Activated T-cell treated with anti-CD3 and anti-CD28 coated beads, Interleukin-2, amount 50 U/mL, for 48 hours (primary cell): ENCODE results near the gene MAPK4.

Experiments used
- DNase-seq, 2 experiments: peaks; one replicate each; pipeline ENCODE4 v3.0.0-alpha.2; 2020

Gene MAPK4

GRCh38 chr18:50626317-50626716, 66.4 kb downstream of the MAPK4 start:
- no peak for DNase-seq

GRCh38 chr18:50627594-50628532, 68.0 kb downstream of the MAPK4 start:
- DNase-seq: no peak

GRCh38 chr18:50628533-50628905, 68.6 kb downstream of the MAPK4 start:
- DNase-seq: no peak

- DNase-seq: no peak
Measured at GRCh38 chr18:50629148-50629631, 69.3 kb downstream of the MAPK4 start.

GRCh38 chr18:50630895-50631294, 71.0 kb downstream of the MAPK4 start:
- DNase-seq: no peak

GRCh38 chr18:50632895-50633515, 73.1 kb downstream of the MAPK4 start:
- DNase-seq: no peak

- no peak for DNase-seq
Measured at GRCh38 chr18:50633992-50634391, 74.1 kb downstream of the MAPK4 start.

- DNase-seq: no peak
Measured at GRCh38 chr18:50636366-50637057, 76.6 kb downstream of the MAPK4 start.

GRCh38 chr18:50638016-50638883, 78.4 kb downstream of the MAPK4 start:
- DNase-seq: no peak

- DNase-seq: no peak
Measured at GRCh38 chr18:50638884-50639420, 79.1 kb downstream of the MAPK4 start.

GRCh38 chr18:50639711-50640110, 79.8 kb downstream of the MAPK4 start:
- no peak for DNase-seq

- no peak for DNase-seq
Measured at GRCh38 chr18:50642439-50642838, 82.6 kb downstream of the MAPK4 start.

GRCh38 chr18:50644146-50644545, 84.3 kb downstream of the MAPK4 start:
- no peak for DNase-seq

- DNase-seq: no peak
Measured at GRCh38 chr18:50644807-50645206, 84.9 kb downstream of the MAPK4 start.

GRCh38 chr18:50647237-50647636, 87.3 kb downstream of the MAPK4 start:
- DNase-seq: no peak

- no peak for DNase-seq
Measured at GRCh38 chr18:50647792-50648191, 87.9 kb downstream of the MAPK4 start.

- DNase-seq: no peak
Measured at GRCh38 chr18:50649821-50650220, 89.9 kb downstream of the MAPK4 start.

GRCh38 chr18:50651334-50651733, 91.4 kb downstream of the MAPK4 start:
- DNase-seq: no peak

GRCh38 chr18:50653402-50654093, 93.7 kb downstream of the MAPK4 start:
- DNase-seq: no peak

GRCh38 chr18:50654211-50654610, 94.3 kb downstream of the MAPK4 start:
- no peak for DNase-seq
